Ovary (tissue), 3 donors: Measurements from ENCODE around the gene FCRL6.

Experiments used
- CTCF ChIP-seq, 3 donors: fragments of 450-650 bp in 2 of 3; fragments of 200-600 bp in 1 of 3; IDR thresholded peaks; one replicate each; pipeline versions ENCODE4 v1.5.1 to v1.8.0; 2016 to 2022; ENCODE audit warnings: antibody characterized with exemption in 3 of 3, mild to moderate bottlenecking in 1 of 3
- POLR2A ChIP-seq: fragments of 450-650 bp; IDR thresholded peaks from one replicate; pipeline ENCODE4 v1.6.1; 2017; ENCODE audit warnings: antibody characterized with exemption, mild to moderate bottlenecking, moderate library complexity
- donor health status: DM: no; HTN: no; CAD: no.

- TF ChIP-seq CTCF (IDR thresholded peaks at IDR 0.05) (no peak), POLR2A (no peak)
These were observed 33.2 kb downstream of the FCRL6 start for GRCh38 chr1:159835356-159835755.
